Measurements from ENCODE around the gene C17orf50.

DNA sequence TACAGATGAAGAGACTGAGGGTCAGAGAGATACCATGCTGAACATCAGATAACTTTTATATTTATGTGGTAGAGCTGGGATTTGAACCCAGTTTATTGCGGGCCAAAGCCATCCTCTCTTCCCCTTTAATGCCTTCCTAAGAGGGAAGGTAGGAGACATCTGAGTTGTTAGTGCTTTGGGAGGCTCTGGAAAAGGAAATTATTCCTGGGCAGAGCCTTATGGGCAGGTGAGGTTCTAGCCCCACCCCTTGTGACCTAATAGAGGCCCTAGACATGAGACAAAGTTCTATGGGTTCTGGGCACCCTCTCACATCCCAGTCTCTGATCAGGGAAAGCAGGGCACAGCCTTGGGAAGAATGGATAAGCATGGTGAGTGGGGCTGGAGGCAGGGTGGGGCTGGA lies at the start of gene C17orf50:
- TF ChIP-seq CTCF (conservative IDR thresholded peaks at IDR 0.05; ENCODE audit: low read depth, low read length) (no peak), EZH2 (IDR thresholded peaks at IDR 0.05; ENCODE audit: low read length, unreplicated experiment) (no peak)

All from PC-3 (cell line).